Neural progenitor cell (in vitro differentiated cells): Measurements from ENCODE around the gene BCL7C. TPM values are rescaled to one million over a fixed set of nuclear protein-coding genes. Genes with fewer than 3 reads are reported as not detected.
"Not testable (repeated sequence)": the region's sequence is repeated elsewhere in the genome, so short reads cannot be mapped to it uniquely, and the experiment has no call there.

Source experiments
- DNase-seq: peaks from one replicate; pipeline ENCODE4 v3.0.0-alpha.2; 2016; ENCODE audit warnings: low spot score
- H2AFZ ChIP-seq: fragments of 200-600 bp; sonication (generic); replicated peaks from 2 replicates; pipeline ENCODE4 v1.6.1; 2016; ENCODE audit warnings: antibody characterized with exemption
- H3F3A ChIP-seq: fragments of 200-600 bp; sonication (generic); 2 replicates; pipeline ENCODE4 v1.6.1; 2016; ENCODE audit warnings: antibody characterized with exemption, low read depth
- H3K27ac ChIP-seq: fragments of 200-600 bp; sonication (generic); 2 replicates; pipeline ENCODE4 v1.5.1; 2016; ENCODE audit warnings: mild to moderate bottlenecking
- H3K27me3 ChIP-seq: fragments of 200-600 bp; sonication (generic); 2 replicates; pipeline ENCODE4 v1.6.1; 2016; ENCODE audit warnings: mild to moderate bottlenecking, moderate library complexity
- H3K36me3 ChIP-seq: fragments of 200-600 bp; sonication (generic); 2 replicates; pipeline ENCODE4 v1.5.1; 2016
- H3K4me1 ChIP-seq: fragments of 200-600 bp; sonication (generic); 2 replicates; pipeline ENCODE4 v1.6.1; 2016; ENCODE audit warnings: mixed run types
- H3K4me2 ChIP-seq: fragments of 200-600 bp; sonication (generic); 2 replicates; pipeline ENCODE4 v1.6.1; 2016
- H3K4me3 ChIP-seq: fragments of 200-600 bp; sonication (generic); 2 replicates; pipeline ENCODE4 v1.5.1; 2016
- H3K79me2 ChIP-seq: fragments of 200-600 bp; sonication (generic); 2 replicates; pipeline ENCODE4 v1.6.1; 2016; ENCODE audit warnings: low read depth
- H3K9ac ChIP-seq: fragments of 200-600 bp; sonication (generic); 2 replicates; pipeline ENCODE4 v1.6.1; 2016
- H3K9me3 ChIP-seq: fragments of 200-600 bp; sonication (generic); 2 replicates; pipeline ENCODE4 v1.5.1; 2016; ENCODE audit warnings: low read depth
- H4K20me1 ChIP-seq: fragments of 200-600 bp; sonication (generic); 2 replicates; pipeline ENCODE4 v1.6.1; 2016; ENCODE audit warnings: low read depth
- H3K27ac Mint-ChIP-seq: 3 replicates; pipeline ENCODE4 v1.8.0; 2021; ENCODE audit warnings: mixed read lengths
- H3K27me3 Mint-ChIP-seq: 2 replicates; pipeline ENCODE4 v1.8.0; 2022; ENCODE audit warnings: low read depth, mild to moderate bottlenecking, inconsistent platforms, moderate library complexity, mixed read lengths; ENCODE audit not compliant: insufficient read depth
- H3K36me3 Mint-ChIP-seq: 3 replicates; pipeline ENCODE4 v1.8.0; 2021; ENCODE audit warnings: mixed read lengths
- H3K4me1 Mint-ChIP-seq: 3 replicates; pipeline ENCODE4 v1.8.0; 2021; ENCODE audit warnings: mixed read lengths
- H3K4me3 Mint-ChIP-seq: 3 replicates; pipeline ENCODE4 v1.8.0; 2021; ENCODE audit warnings: mild to moderate bottlenecking, moderate library complexity, mixed read lengths
- H3K9me3 Mint-ChIP-seq: 3 replicates; pipeline ENCODE4 v1.8.0; 2020; ENCODE audit warnings: mixed read lengths
- EZH2 ChIP-seq: fragments of 200-600 bp; sonication (generic); IDR thresholded peaks from 2 replicates; pipeline ENCODE4 v1.6.1; 2017; ENCODE audit warnings: antibody characterized with exemption, mild to moderate bottlenecking, moderate library complexity
- EZH2phosphoT487 ChIP-seq: fragments of 200-600 bp; sonication (generic); IDR thresholded peaks from 2 replicates; pipeline ENCODE4 v1.6.1; 2017; ENCODE audit warnings: antibody characterized with exemption
- total RNA-seq: library from RNA; depleted of rRNA; stranded (reverse); fragments of >200 nt; gene quantifications from 2 replicates; pipeline ENCODE4 v1.2.3, GENCODE V29; 2015; ENCODE audit warnings: low replicate concordance
- TF ChIP-seq, protein P1 (sequence below): fragments of 200-600 bp; sonication (generic); IDR thresholded peaks from 2 replicates; pipeline ENCODE4 v1.5.1; 2017; ENCODE audit warnings: antibody characterized with exemption, mild to moderate bottlenecking

BCL7C gene
- total RNA-seq, 1 donor from 2014 or later: 18.3 TPM

GRCh38 chr16:30866031-30866430 lies 27.8 kb downstream of the BCL7C start:
- Histone ChIP-seq H3K36me3 (no peaks in the 10 kb centered on the region), H3K79me2 (no peaks in the 10 kb centered on the region), H2AFZ (no peak overlapping the region), H3K9ac (no peak overlapping the region), H3K4me1 (peaks cover 2% of the 10 kb centered on the region), H3F3A (no peaks in the 10 kb centered on the region), H4K20me1 (no peaks in the 10 kb centered on the region), H3K9me3 (no peaks in the 10 kb centered on the region), H3K27me3 (no peaks in the 10 kb centered on the region), H3K27ac (no peak overlapping the region), H3K4me3 (no peak overlapping the region), H3K4me2 (no peak overlapping the region)
- H3K27ac Mint-ChIP-seq: no peak overlapping the region
- no peak overlapping the region for H3K4me3 Mint-ChIP-seq
- no peaks in the 10 kb centered on the region for H3K27me3 Mint-ChIP-seq
- TF ChIP-seq EZH2: no peak
- TF ChIP-seq EZH2phosphoT487: no peak
- TF ChIP-seq, protein P1, sequence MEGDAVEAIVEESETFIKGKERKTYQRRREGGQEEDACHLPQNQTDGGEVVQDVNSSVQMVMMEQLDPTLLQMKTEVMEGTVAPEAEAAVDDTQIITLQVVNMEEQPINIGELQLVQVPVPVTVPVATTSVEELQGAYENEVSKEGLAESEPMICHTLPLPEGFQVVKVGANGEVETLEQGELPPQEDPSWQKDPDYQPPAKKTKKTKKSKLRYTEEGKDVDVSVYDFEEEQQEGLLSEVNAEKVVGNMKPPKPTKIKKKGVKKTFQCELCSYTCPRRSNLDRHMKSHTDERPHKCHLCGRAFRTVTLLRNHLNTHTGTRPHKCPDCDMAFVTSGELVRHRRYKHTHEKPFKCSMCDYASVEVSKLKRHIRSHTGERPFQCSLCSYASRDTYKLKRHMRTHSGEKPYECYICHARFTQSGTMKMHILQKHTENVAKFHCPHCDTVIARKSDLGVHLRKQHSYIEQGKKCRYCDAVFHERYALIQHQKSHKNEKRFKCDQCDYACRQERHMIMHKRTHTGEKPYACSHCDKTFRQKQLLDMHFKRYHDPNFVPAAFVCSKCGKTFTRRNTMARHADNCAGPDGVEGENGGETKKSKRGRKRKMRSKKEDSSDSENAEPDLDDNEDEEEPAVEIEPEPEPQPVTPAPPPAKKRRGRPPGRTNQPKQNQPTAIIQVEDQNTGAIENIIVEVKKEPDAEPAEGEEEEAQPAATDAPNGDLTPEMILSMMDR: no peak
- no peak for DNase-seq
- no peaks in the 10 kb centered on the region for H3K9me3 Mint-ChIP-seq
- no peaks in the 10 kb centered on the region for H3K4me1 Mint-ChIP-seq
- H3K36me3 Mint-ChIP-seq: peaks cover 5% of the 10 kb centered on the region

GRCh38 chr16:30863178-30863577 lies 30.7 kb downstream of the BCL7C start:
- H2AFZ ChIP-seq, H3F3A ChIP-seq, H3K4me3 Mint-ChIP-seq, H3K36me3 Mint-ChIP-seq, H3K27ac ChIP-seq, H3K27me3 ChIP-seq, H3K4me2 ChIP-seq, H4K20me1 ChIP-seq, H3K36me3 ChIP-seq, H3K9me3 ChIP-seq, H3K4me1 ChIP-seq, H3K79me2 ChIP-seq, DNase-seq, H3K9me3 Mint-ChIP-seq, H3K4me1 Mint-ChIP-seq, H3K9ac ChIP-seq, H3K27ac Mint-ChIP-seq, H3K4me3 ChIP-seq, H3K27me3 Mint-ChIP-seq: not testable (repeated sequence)

- not testable (repeated sequence) for H3K36me3 Mint-ChIP-seq, H3K79me2 ChIP-seq, H4K20me1 ChIP-seq, H3K27ac ChIP-seq, H3K4me1 Mint-ChIP-seq, H3K9me3 ChIP-seq, H3K9me3 Mint-ChIP-seq, H3K27ac Mint-ChIP-seq, H2AFZ ChIP-seq, H3F3A ChIP-seq, H3K27me3 Mint-ChIP-seq, H3K4me1 ChIP-seq, H3K9ac ChIP-seq, H3K27me3 ChIP-seq, H3K4me3 ChIP-seq, H3K36me3 ChIP-seq
- H3K4me2 ChIP-seq: peak overlapping the region; percentile 13
- peak overlapping the region; percentile 24 for H3K4me3 Mint-ChIP-seq
- peak; percentile 34 for DNase-seq
Observed at GRCh38 chr16:30860729-30861128, 33.1 kb downstream of the BCL7C start.

- H3K27ac Mint-ChIP-seq: no peak overlapping the region
- no peaks in the 10 kb centered on the region for H3K4me1 Mint-ChIP-seq
- no peak for DNase-seq
- H3K36me3 ChIP-seq: no peaks in the 10 kb centered on the region
- no peak overlapping the region for H3K4me3 ChIP-seq
- H3K9me3 Mint-ChIP-seq: no peaks in the 10 kb centered on the region
- H3F3A ChIP-seq: no peaks in the 10 kb centered on the region
- H3K27me3 ChIP-seq: peaks cover 7% of the 10 kb centered on the region
- peaks cover 9% of the 10 kb centered on the region for H3K4me1 ChIP-seq
- H3K27ac ChIP-seq: no peak overlapping the region
- no peak overlapping the region for H3K4me3 Mint-ChIP-seq
- no peaks in the 10 kb centered on the region for H3K9me3 ChIP-seq
- no peak overlapping the region for H3K9ac ChIP-seq
- no peaks in the 10 kb centered on the region for H3K79me2 ChIP-seq
- TF ChIP-seq EZH2phosphoT487 (no peak), EZH2 (no peak)
- TF ChIP-seq, protein P1: no peak
- H3K27me3 Mint-ChIP-seq: no peaks in the 10 kb centered on the region
- no peaks in the 10 kb centered on the region for H4K20me1 ChIP-seq
- no peak overlapping the region for H2AFZ ChIP-seq
- no peak overlapping the region for H3K4me2 ChIP-seq
- peaks cover 3% of the 10 kb centered on the region for H3K36me3 Mint-ChIP-seq
Observed at GRCh38 chr16:30858829-30859423, 35.0 kb downstream of the BCL7C start.
